ENCODE measurements around the gene CAV1. TPM values are rescaled to one million over a fixed set of nuclear protein-coding genes. Genes with fewer than 3 reads are reported as not detected.

Gene CAV1
- total RNA-seq, 3 donors from 2014 or later (not counting 1 experiment from before 2014, with no cell fraction given): not detected

GRCh38 chr7:116532102-116532688, 7.4 kb downstream of the CAV1 start:
- peak in 1 of 3 donors; percentile 24 for ATAC-seq
- H3K9me3 ChIP-seq (ENCODE audit: control insufficient read depth, insufficient read depth, low read length): no peaks in the 10 kb centered on the region
- no peak overlapping the region for H3K27ac Mint-ChIP-seq
- H3K4me3 Mint-ChIP-seq: no peak overlapping the region
- 73% methylated on average over 3 of the region's 3 CpGs for WGBS (ENCODE audit: insufficient coverage)
- H3K27ac ChIP-seq (ENCODE audit: low read length): no peak overlapping the region
- H3K4me1 ChIP-seq (ENCODE audit: control insufficient read depth, insufficient read depth, low read length): no peaks in the 10 kb centered on the region
- H3K27me3 Mint-ChIP-seq (ENCODE audit: low read depth in 2 of 2): peaks cover 18 to 41% of the 10 kb centered on the region in 2 donors
- H3K4me3 ChIP-seq (ENCODE audit: low read length): no peak overlapping the region
- no peaks in the 10 kb centered on the region for H3K9me3 Mint-ChIP-seq
- H3K4me1 Mint-ChIP-seq: no peaks in the 10 kb centered on the region
- H3K36me3 ChIP-seq (ENCODE audit: control insufficient read depth, insufficient read depth, low read length): no peaks in the 10 kb centered on the region
- intact Hi-C loops (cut with micrococcal nuclease): no loop called here
- peaks cover 8% of the 10 kb centered on the region for H3K27me3 ChIP-seq (ENCODE audit: control insufficient read depth, insufficient read depth, low read length)
- DNase-seq: no peak
- H3K36me3 Mint-ChIP-seq: no peaks in the 10 kb centered on the region
- no peak for TF ChIP-seq CTCF (IDR thresholded peaks at IDR 0.05)

GRCh38 chr7:116534790-116535189, 10.0 kb downstream of the CAV1 start:
- WGBS (ENCODE audit: insufficient coverage): 90% methylated on average over 2 of the region's 2 CpGs
- H3K27me3 Mint-ChIP-seq (ENCODE audit: low read depth in 2 of 2): peaks cover 18 to 47% of the 10 kb centered on the region in 2 donors
- intact Hi-C loops (cut with micrococcal nuclease): no loop called here
- TF ChIP-seq CTCF (IDR thresholded peaks at IDR 0.05): no peak
- Histone ChIP-seq H3K27me3 (ENCODE audit: control insufficient read depth, insufficient read depth, low read length) (no peaks in the 10 kb centered on the region), H3K9me3 (ENCODE audit: control insufficient read depth, insufficient read depth, low read length) (no peaks in the 10 kb centered on the region), H3K36me3 (ENCODE audit: control insufficient read depth, insufficient read depth, low read length) (no peaks in the 10 kb centered on the region), H3K27ac (ENCODE audit: low read length) (no peak overlapping the region), H3K4me1 (ENCODE audit: control insufficient read depth, insufficient read depth, low read length) (no peaks in the 10 kb centered on the region), H3K4me3 (ENCODE audit: low read length) (no peak overlapping the region)
- no peak overlapping the region for H3K27ac Mint-ChIP-seq
- H3K36me3 Mint-ChIP-seq: no peaks in the 10 kb centered on the region
- no peak overlapping the region for H3K4me3 Mint-ChIP-seq
- no peaks in the 10 kb centered on the region for H3K9me3 Mint-ChIP-seq
- no peak for DNase-seq
- no peak for ATAC-seq
- no peaks in the 10 kb centered on the region for H3K4me1 Mint-ChIP-seq

GRCh38 chr7:116535416-116535815, 10.6 kb downstream of the CAV1 start:
- TF ChIP-seq CTCF (IDR thresholded peaks at IDR 0.05): no peak
- WGBS (ENCODE audit: insufficient coverage): 100% methylated on average over 1 of the region's 1 CpG
- H3K4me3 Mint-ChIP-seq: no peak overlapping the region
- H3K36me3 Mint-ChIP-seq: no peaks in the 10 kb centered on the region
- Histone ChIP-seq H3K4me3 (ENCODE audit: low read length) (no peak overlapping the region), H3K9me3 (ENCODE audit: control insufficient read depth, insufficient read depth, low read length) (no peaks in the 10 kb centered on the region), H3K36me3 (ENCODE audit: control insufficient read depth, insufficient read depth, low read length) (no peaks in the 10 kb centered on the region), H3K4me1 (ENCODE audit: control insufficient read depth, insufficient read depth, low read length) (no peaks in the 10 kb centered on the region), H3K27ac (ENCODE audit: low read length) (no peak overlapping the region), H3K27me3 (ENCODE audit: control insufficient read depth, insufficient read depth, low read length) (no peaks in the 10 kb centered on the region)
- no peak overlapping the region for H3K27ac Mint-ChIP-seq
- no peaks in the 10 kb centered on the region for H3K9me3 Mint-ChIP-seq
- ATAC-seq (no peak), DNase-seq (no peak)
- no peaks in the 10 kb centered on the region for H3K4me1 Mint-ChIP-seq
- intact Hi-C loops (cut with micrococcal nuclease): no loop called here
- H3K27me3 Mint-ChIP-seq (ENCODE audit: low read depth in 2 of 2): peaks cover 15 to 47% of the 10 kb centered on the region in 2 donors

- peaks cover 2% of the 10 kb centered on the region for H3K27me3 ChIP-seq (ENCODE audit: control insufficient read depth, insufficient read depth, low read length)
- H3K27me3 Mint-ChIP-seq (ENCODE audit: low read depth in 2 of 2): peaks cover 13 to 40% of the 10 kb centered on the region in 2 donors
- no peaks in the 10 kb centered on the region for H3K36me3 Mint-ChIP-seq
- H3K9me3 ChIP-seq (ENCODE audit: control insufficient read depth, insufficient read depth, low read length): no peaks in the 10 kb centered on the region
- H3K27ac ChIP-seq (ENCODE audit: low read length): no peak overlapping the region
- no peak for ATAC-seq
- intact Hi-C loops (cut with micrococcal nuclease): no loop called here
- DNase-seq: no peak
- no peaks in the 10 kb centered on the region for H3K9me3 Mint-ChIP-seq
- WGBS (ENCODE audit: insufficient coverage): 80% methylated on average over 1 of the region's 2 CpGs
- H3K4me3 Mint-ChIP-seq: no peak overlapping the region
- no peak overlapping the region for H3K4me3 ChIP-seq (ENCODE audit: low read length)
- H3K4me1 ChIP-seq (ENCODE audit: control insufficient read depth, insufficient read depth, low read length): no peaks in the 10 kb centered on the region
- no peak for TF ChIP-seq CTCF (IDR thresholded peaks at IDR 0.05)
- H3K4me1 Mint-ChIP-seq: no peaks in the 10 kb centered on the region
- H3K36me3 ChIP-seq (ENCODE audit: control insufficient read depth, insufficient read depth, low read length): no peaks in the 10 kb centered on the region
- no peak overlapping the region for H3K27ac Mint-ChIP-seq
Measured at GRCh38 chr7:116538138-116538537, 13.3 kb downstream of the CAV1 start.

Measured in natural killer cell (primary cell).